IMR-90 (cell line): ENCODE results near the gene ARHGAP10.

Experiments
- CHD1 ChIP-seq: IDR thresholded peaks from 2 replicates; pipeline ENCODE4 v1.6.1; 2012; ENCODE audit warnings: low read depth, low read length, improper control_type of control experiment
- POLR2A ChIP-seq: IDR thresholded peaks from 2 replicates; pipeline ENCODE4 v1.6.1; 2012; ENCODE audit warnings: mild to moderate bottlenecking, low read depth, low read length
- RFX5 ChIP-seq: IDR thresholded peaks from 2 replicates; pipeline ENCODE4 v1.8.0; 2012; ENCODE audit warnings: low read depth, mild to moderate bottlenecking, low read length, moderate library complexity
- TF ChIP-seq, protein P1 (sequence below): conservative IDR thresholded peaks from 2 replicates; pipeline ENCODE4 v1.5.1; 2012; ENCODE audit warnings: mild to moderate bottlenecking, low read depth, low read length, improper control_type of control experiment

DNA sequence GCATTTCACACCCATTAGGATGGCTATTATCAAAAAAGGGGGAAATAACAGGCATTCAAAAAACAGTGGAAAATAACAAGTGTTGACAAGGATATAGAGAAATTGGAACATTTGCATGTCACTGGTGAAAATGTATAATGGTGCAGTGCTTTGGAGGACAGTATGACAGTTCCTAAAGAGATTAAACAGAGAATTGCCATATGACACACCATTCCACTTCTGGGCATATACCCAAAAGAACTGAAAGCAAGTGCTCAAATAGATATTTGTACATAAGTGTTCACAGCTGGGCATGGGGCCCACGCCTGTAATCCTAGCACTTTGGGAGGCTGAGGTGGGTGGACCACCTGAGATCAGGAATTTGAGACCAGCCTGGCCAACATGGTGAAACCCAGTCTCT lies 362.3 kb downstream of the ARHGAP10 start:
- TF ChIP-seq, protein P1, sequence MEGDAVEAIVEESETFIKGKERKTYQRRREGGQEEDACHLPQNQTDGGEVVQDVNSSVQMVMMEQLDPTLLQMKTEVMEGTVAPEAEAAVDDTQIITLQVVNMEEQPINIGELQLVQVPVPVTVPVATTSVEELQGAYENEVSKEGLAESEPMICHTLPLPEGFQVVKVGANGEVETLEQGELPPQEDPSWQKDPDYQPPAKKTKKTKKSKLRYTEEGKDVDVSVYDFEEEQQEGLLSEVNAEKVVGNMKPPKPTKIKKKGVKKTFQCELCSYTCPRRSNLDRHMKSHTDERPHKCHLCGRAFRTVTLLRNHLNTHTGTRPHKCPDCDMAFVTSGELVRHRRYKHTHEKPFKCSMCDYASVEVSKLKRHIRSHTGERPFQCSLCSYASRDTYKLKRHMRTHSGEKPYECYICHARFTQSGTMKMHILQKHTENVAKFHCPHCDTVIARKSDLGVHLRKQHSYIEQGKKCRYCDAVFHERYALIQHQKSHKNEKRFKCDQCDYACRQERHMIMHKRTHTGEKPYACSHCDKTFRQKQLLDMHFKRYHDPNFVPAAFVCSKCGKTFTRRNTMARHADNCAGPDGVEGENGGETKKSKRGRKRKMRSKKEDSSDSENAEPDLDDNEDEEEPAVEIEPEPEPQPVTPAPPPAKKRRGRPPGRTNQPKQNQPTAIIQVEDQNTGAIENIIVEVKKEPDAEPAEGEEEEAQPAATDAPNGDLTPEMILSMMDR, result no peak
- TF ChIP-seq POLR2A (no peak), CHD1 (no peak), RFX5 (no peak)
